K562 (cell line): Measurements from ENCODE around the gene TMEM143. TPM values are rescaled to one million over a fixed set of nuclear protein-coding genes. Genes with fewer than 3 reads are reported as not detected.

ENCODE experiments used
- ATF7 ChIP-seq: fragments of 450-650 bp; IDR thresholded peaks from 2 replicates; pipeline ENCODE4 v1.7.1; 2014; ENCODE audit warnings: mild to moderate bottlenecking, moderate library complexity
- BCOR ChIP-seq: fragments of 450-650 bp; IDR thresholded peaks from 2 replicates; pipeline ENCODE4 v1.6.1; 2016
- NFIC ChIP-seq: fragments of 450-650 bp; IDR thresholded peaks from 2 replicates; pipeline ENCODE4 v1.6.1; 2017; ENCODE audit warnings: mild to moderate bottlenecking, inconsistent platforms
- STAG1 ChIP-seq: sonication (generic); formaldehyde crosslinking; IDR thresholded peaks from 2 replicates; pipeline ENCODE4 v1.5.0; 2020; ENCODE audit warnings: missing genetic modification reagents, borderline replicate concordance
- TSC22D4 ChIP-seq: fragments of 450-650 bp; IDR thresholded peaks from 2 replicates; pipeline ENCODE4 v1.6.1; 2016; ENCODE audit warnings: missing genetic modification characterization, missing biosample characterization, control low read depth
- ZBTB40 ChIP-seq, 2 experiments: fragments of 450-650 bp in 1 of 2; sonication (generic) in 1 of 2; formaldehyde crosslinking in 1 of 2; IDR thresholded peaks; 2 replicates each; pipeline versions ENCODE4 v1.7.1 to v1.9.0; 2016 to 2022; ENCODE audit warnings: inconsistent platforms in 1 of 2, mild to moderate bottlenecking in 1 of 2, missing genetic modification reagents in 1 of 2
- ZNF24 ChIP-seq: fragments of 450-650 bp; IDR thresholded peaks from 2 replicates; pipeline ENCODE4 v1.6.1; 2016
- ZNF551 ChIP-seq: fragments of 250-450 bp; sonication (Bioruptor Pico); IDR thresholded peaks from 2 replicates; pipeline ENCODE4 v1.5.0; 2021; ENCODE audit warnings: mild to moderate bottlenecking, moderate library complexity
- ZNF764 ChIP-seq: fragments of 250-450 bp; sonication (Bioruptor Pico); IDR thresholded peaks from 2 replicates; pipeline ENCODE4 v1.4.0; 2020; ENCODE audit warnings: low read depth, mild to moderate bottlenecking, moderate library complexity
- polyA plus RNA-seq, 8 experiments: library from polyadenylated mRNA; depleted of rRNA in 4 of 8; stranded (reverse) in 5 of 8; unstranded in 3 of 8; fragments of >200 nt; fragmentation: Nextera tagmentation in 2 of 8; fragmentation: Illumina TruSeq in 1 of 8; extraction: Ambion mirVana in 2 of 8; extraction: Trizol in 1 of 8; gene quantifications; 2 replicates each; pipeline versions ENCODE4 v1.2.1 to v1.2.3, GENCODE V29; 2011 to 2014; ENCODE audit warnings: inconsistent platforms in 1 of 8, missing spikeins in 1 of 8
- total RNA-seq, 7 experiments: library from RNA; depleted of rRNA in 6 of 7; stranded (reverse); fragments of >200 nt in 6 of 7; fragmentation: Illumina TruSeq in 2 of 7; extraction: Trizol in 2 of 7; gene quantifications; 2 replicates each; pipeline versions ENCODE4 v1.2.1 to v1.2.3, GENCODE V29; 2011 to 2021; ENCODE audit warnings: low replicate concordance in 1 of 7

Gene TMEM143
- total and polyA plus RNA-seq, 9 of the 15 experiments (the other 6 are each of a cell fraction or from before 2014, with no cell fraction given) = 0.66 to 8.8 (median 4.3) TPM

- TF ChIP-seq ZBTB40 (IDR thresholded peaks at IDR 0.05) (0 out of 2 replicates have a peak, but pooled peaks have one; percentile 38), ZBTB40 (CRISPR knock-in tag; IDR thresholded peaks at IDR 0.05) (no peak), ZNF551 (CRISPR knock-in tag) (no peak), STAG1 (peak; percentile 63; the same call in 1 of the 2 replicates), BCOR (peak; percentile 85), ATF7 (no peak), NFIC (0 out of 2 replicates have a peak, but pooled peaks have one; percentile 32), ZNF764 (CRISPR knock-in tag) (no peak), ZNF24 (peak; percentile 19; the same call in 1 of the 2 replicates), TSC22D4 (tag) (no peak)
These were observed 72.8 kb downstream of the TMEM143 start (continued) for GRCh38 chr19:48290771-48291488.
